GM18502 (cell line): ENCODE data around the gene AGMO.

ENCODE experiments used
- ATAC-seq: cut with Tn5 transposase; IDR thresholded peaks from one replicate; pipeline ENCODE4 v1.9.1; 2021; ENCODE audit warnings: mild to moderate bottlenecking; ENCODE audit not compliant: unreplicated experiment, poor library complexity

Gene AGMO

DNA sequence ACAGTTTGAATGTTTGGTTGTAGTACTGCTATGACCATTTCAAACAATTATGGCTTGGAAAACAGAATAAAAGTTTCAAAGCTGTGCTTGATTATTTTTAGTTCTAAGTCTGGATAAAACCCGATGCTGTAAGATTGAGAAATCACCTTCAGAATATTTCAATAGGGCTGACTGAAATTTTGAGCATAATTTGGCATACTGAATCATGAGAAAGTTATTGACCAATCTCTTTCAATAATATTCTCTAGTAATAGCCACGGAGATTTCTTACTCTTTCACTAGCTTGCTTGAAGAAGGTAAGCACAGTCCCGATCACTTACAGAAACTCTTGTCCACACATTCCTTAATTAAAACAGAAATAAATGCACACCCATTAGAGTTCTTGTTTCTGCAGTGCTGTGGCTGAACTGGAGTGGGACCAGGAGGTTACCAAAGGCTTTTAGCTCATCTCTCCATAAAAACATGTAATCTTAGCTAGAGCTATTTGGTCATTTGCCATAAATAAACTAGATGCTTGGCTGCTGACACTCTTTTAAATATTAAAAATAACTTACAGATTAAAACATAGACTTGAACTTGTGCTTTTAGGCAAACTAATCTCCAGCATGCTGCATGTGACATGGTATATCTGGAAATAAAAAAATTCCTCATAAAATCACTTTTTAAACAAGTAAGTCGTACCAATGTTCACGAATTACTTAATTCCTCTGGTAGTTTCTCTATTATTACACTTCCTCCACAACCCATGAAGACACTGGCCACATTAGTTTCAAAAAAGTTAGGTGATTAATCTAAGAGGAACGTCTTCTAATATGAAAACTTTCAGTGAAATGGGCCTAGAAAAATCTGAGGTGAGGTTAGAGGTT, 97.8 kb downstream of the AGMO start:
- ATAC-seq, result no peak

DNA sequence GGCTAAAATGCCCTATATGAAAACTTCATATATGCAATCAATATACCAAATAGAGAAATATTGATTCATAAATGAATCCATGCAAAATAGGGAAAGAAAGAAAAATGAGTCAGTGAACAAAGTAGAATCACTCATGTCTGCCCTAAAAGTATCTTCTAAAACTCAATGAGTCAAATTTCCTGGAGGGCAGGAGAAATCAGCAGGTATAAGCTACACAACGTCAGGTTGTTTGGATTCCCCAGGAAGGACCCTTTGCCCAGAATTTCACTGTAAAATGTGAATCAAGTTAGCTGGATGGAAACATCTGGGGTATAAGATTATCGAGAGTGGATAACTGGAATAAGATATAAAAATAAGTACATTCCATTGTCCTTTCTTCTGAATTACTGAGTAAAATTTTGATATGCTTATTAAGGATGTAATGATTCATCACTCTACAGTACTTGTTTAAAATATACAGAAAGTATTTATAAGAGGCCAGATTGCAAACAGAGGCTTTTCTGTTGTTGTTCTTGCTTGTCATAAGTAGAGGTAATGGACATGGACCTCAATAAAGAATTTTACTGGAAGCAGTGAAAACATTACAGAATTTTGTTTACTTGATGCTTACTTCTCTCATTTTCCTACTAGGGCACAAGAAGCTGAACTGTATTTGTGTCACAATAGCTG, 99.0 kb downstream of the AGMO start:
- no peak for ATAC-seq

DNA sequence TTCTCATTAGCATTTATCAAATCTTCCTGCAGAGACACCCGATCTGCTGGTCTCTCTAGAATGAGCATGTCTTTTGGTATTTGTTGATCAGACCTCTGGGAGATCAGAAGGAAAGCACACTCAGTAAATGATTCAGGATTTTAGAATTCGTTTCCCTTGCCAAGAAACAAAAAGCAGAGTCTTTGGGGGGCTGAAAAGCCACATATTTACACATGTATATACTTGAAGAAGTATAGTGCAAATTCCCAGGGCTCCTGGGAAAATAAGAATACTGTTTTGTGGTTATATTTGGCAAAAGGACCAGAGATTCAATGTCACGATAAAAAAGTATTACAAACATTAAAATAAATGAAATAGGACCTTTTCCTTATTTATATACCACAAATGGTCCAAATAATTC, 100.2 kb downstream of the AGMO start:
- no peak for ATAC-seq

DNA sequence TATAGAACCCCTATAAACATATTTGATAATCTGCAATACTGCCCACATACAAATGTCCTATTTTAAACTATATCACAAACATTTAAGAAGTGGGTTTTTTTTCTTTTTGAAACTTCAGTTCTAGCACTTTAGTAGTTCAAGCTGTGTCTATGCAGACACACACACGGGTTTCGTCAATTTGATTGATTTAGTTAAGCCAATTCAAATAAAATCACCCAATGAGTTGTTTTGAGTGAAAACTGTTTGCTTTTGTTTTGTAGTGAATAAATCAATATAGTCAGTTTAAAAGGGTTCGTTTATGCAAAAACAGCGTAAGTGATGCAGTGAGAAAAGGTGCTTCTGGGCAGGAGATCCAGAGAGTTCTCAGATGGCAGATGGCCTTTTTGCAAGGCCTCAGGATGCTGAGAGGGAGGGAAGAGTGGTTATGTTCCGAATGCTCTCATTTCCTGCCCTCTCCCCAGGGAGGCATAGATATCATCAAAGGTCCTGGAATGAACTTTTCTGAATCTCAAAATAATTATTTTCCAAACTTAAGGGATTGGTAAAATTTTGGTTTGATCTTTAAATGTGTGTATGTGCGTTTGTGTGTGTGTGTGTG, 102.7 kb downstream of the AGMO start:
- ATAC-seq, result no peak

DNA sequence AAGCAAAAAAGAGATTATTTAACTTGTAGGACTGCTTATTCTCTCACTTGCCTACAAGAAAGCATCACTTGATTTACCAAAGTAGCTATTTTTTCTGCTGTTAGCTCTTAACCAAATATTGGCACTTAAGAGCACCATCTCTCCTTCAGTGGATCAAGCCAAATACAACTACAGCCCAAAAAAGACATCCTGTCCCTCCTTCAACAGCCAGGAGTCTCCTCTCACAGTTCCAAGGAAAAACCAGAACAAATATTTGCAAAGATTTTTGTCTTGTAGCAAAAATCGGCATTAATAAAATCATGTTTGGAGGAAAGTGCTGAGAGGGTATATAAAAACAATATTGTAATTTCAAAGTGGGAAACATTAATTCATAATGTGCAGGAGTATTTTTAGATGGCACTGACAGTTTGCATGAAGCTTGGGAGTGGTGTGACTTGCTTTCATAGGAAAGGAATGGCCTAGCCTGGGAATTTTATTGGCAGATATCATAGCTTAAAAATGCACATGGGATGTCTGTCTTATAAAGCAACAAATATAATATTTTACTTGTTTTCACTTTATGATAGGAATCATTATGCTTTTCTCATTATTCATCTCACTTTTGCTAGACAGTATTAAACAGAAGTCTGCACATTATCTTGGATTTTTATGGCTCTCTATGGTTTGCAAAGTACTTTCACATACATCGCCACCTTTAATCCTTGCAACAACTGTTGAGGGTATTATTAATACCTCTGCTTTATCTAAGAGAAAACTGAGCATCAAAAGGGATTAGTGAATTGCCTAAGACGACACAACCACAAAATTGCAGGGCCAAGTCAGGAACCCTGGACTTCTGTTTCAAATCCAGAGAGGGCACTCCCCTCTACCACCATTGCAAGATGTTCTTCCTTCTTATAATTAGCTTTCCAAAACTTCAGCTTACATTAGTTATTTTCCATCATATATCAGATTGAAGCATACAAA, 103.5 kb downstream of the AGMO start:
- ATAC-seq, result no peak

DNA sequence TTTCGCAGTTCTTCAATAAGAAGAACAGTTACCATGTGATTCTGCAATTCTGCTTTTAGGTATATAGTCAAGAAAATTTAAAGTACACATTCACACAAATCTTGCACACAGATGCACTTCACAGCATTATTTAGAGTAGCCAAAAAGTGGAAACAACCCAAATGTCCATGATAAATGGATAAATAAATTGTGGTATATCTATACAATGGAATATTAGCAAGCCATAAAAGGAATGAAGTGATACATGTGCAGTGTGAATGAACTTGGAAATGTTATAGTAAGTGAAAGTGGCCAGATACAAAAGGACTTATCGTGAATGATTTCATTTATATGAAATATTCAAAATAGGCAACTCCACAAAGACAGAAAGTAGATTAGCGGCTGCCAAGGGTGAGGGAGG, 109.1 kb downstream of the AGMO start:
- no peak for ATAC-seq

DNA sequence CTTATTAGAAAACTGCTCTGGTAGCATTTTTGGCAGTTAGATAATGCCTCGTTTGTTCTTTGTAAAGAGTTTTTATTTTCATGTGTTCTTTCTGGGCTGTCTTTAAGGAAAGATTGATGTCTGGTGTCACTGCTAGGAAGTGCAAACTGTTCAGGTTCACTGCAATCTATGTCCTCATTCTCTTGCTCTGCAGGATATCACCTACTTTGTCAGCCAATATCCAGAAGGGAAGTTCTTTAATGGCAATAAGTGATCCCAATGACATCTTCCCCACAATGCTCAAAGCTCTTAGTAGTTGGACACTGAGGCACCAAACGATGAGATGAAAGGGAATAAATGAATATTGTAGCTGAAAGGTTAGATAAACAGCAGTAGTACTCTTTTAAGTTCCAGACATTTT, 115.1 kb downstream of the AGMO start:
- no peak for ATAC-seq

DNA sequence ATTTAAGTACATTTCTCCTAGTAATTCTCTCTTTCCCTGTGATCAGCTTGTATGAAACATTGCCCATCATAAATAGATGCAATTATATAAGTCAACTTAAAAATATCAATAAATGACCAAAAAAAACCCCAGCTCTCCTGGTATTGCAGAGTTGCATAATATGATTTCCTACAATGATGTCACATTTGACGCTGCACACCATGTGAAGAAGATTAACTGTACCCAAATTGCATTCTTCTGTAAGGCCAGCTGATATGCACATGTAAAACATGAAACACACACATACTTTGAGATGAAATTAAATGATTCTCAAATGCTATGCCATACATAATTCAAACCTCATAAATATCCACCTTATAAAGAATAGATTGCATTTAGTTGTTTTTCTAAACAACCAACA, 115.5 kb downstream of the AGMO start:
- ATAC-seq, result no peak

DNA sequence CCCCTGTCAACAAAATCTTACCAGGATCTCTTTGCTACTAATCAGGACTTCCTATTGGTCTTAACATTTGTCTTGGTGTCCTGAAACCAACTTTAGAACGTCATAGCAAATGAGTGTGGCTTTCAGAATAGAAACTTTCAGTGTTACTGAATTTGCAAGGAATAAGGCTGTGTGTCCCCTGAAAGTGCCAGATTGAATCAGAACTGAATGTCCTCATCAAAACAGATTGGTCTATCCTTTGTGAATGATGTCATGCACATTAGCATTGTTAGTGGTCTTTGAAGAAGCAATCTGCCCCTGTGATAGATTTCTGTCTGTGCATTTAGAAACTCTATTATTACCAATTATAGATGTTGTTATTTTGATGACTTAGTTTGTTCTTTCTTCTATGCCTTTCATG, 119.9 kb downstream of the AGMO start:
- no peak for ATAC-seq

DNA sequence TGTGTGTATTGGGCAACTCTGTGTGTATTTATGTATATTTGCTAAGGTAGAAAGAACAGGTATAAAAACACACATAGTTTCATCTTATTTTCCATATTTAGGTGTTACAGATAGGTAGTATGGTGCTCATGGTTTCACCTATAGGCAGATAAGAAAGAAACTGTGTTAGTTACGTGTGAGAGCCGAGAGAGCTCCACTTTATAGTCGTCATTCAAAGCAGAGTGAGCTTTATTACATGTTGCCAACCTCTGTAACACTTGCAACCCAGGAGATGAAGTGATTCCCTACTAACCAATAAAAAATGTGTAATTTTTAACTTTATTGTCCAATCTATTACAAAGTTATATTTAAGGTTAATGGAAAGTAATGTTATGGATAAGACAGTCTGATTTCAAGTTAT, 121.3 kb downstream of the AGMO start:
- no peak for ATAC-seq

DNA sequence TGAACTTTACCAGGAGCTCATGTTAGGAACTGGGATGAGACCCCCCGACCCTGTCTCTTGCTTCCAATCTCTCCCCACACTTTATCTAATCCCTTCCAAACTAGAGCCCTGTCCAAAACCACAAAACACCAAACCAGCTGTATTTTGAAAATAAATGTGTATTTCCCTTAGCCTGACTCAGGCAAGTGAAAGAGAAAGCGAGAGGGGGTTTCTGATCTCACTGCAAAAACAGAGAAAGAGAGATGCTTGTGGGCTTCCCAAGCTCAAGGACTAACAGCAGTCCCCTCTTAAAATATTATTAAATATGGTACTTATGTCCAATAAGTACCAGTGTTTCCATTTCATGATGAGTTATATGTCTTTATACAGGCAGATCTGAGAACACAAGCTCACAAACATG, 122.0 kb downstream of the AGMO start:
- ATAC-seq, result no peak

DNA sequence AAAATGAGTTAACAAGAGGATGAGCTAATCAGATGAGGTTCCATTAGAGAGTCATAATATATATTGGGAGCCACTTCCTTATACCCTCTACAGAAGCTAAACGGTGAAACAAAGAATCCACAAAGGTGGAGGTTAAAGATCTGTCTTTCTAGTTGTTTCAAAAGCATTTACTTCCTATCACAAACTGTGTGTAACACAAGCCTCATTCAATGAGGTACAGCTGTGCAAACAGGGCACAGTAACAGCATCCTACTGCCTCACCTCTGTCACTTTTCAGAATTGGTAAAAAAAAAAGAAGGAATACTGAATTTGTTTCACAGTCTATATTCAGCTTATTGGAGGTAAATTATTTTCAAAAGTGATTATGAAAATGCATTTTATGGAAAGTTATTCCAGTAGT, 128.7 kb downstream of the AGMO start:
- no peak for ATAC-seq

DNA sequence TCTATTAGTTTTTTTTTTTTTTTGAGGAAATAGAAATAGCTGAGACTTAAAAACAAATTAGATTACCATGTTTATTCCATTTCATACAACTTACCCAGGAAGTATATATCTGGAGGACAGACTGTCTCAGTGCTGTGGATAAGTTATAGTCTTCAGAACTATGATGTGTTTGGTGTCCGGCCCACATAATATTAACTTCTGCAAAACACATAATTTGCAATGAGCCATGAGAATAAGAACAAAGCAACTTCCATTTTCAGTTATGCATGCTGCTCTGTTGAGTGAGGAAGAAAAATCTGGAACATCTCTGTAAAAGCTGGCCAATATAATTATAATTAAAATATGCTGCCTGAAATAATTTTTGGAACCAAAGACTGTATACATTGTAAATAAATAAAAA, 130.9 kb downstream of the AGMO start:
- ATAC-seq, result no peak

DNA sequence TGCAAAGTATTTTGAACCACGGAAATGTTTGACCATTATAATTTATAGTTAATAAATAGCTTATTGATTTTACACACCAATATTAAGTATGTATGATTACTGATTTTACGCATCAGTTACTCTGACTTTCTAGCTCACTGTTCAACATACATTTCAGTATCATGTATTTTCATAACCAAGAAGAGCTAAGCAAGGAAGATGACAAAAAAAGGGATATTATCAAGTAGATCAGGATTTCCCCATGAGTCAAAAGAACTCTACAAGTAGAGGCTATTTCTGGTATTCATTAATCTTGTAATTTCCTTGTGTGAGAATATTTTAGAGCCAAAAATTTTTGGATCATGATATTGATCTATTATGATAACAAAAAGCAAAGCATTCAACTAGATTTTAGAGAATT, 131.6 kb downstream of the AGMO start:
- ATAC-seq, result no peak

DNA sequence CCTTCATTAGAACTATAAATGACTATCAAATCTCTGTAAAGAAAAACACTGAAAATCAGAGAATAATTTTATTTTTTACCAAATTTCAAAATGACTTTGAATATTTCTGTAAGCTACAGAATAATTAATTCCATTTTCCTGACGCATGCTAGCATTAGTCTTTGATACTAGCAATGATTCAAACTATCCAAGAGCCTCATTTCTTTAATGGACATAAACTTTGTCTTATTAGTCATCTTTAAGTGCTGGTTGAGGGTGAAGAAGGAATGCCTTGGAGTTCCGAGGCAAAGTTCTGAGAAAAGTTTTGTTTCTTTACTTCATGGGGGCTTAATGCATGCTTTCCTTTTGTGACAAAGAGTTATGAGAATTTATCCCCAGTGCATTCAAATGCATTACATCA, 137.3 kb downstream of the AGMO start:
- no peak for ATAC-seq

DNA sequence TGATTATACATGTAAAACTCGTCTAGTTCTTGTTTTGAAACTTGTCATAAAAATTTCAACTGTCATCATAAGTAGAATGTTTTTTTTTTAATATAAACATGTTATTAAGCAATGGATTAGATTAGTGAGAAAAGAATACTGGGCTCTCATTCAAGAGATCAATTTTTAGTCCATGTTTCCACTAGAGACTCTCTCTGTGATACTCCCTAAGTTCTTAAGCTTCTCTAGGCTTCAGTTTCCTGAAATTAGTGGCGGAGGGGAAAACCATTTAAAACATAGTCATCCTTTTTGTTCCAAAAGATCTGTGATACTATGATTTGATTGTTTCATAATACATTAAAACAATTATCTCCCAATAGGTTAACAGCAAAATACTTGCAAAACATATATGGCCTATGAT, 142.2 kb downstream of the AGMO start:
- ATAC-seq, result no peak

DNA sequence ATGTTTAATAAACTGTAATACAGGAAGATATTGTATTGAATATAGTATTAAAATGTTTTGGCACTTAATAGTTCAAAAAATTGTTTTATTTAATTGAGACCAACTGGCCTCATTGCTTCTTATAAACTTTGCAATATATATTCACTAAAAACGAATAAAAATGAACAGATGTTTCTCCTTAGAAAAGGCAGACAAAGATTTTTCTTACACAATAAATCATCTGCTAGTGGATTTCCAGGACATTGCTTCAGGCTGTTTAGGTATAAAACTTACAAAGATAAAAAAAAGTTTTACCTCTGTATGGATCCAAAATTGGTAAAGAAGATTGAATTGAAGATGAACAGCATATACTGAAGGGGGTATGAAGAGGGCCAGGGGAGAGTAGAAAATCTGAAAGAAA, 143.6 kb downstream of the AGMO start:
- ATAC-seq, result no peak

DNA sequence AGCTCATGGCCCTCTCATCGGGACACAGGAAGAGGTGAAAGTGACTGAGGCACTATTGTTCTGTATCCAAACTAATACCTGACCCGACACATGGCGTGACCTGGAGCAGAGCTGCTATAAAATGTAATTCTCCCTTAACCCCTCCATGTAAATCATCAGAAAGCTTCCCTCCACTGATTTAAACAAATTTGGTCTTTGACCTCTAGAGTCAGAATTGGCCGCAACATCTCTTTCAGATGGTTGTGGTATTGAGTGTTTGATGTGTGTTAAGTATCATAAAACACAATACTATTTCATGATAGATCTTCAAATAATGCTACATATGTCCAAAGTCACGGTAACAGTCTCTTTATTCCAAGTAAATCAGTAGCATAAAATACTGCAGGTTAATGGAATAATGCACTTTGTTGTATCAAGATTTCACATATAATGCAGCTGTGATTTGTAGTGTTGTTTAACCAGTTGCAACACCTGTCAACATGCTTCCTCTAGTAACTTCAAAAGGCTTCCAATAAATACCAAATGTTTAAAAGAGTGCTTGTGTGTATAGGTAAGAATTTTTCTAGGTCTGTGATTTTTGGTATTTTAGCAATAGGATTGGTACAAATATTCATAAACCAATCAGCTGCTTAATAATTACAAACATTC, 144.3 kb downstream of the AGMO start:
- ATAC-seq, result no peak

DNA sequence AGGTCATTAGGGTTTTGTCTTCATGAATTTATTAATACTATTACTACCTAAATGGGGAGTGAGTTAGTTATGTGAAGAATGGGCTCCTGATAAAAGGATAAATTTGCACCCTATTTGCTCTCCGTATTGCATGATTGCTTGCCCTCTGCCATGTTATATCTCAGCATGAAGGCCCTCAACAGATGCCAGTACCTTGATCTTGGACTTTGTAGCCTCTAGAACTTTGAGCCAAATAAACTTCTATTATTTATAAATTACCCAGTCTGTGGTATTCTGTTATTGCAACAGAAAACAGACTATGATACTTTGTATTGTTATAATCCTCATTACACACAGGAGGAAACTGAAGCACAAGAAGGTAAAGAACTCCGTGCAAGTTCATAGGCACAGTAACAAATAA, 150.8 kb downstream of the AGMO start:
- ATAC-seq, result no peak

DNA sequence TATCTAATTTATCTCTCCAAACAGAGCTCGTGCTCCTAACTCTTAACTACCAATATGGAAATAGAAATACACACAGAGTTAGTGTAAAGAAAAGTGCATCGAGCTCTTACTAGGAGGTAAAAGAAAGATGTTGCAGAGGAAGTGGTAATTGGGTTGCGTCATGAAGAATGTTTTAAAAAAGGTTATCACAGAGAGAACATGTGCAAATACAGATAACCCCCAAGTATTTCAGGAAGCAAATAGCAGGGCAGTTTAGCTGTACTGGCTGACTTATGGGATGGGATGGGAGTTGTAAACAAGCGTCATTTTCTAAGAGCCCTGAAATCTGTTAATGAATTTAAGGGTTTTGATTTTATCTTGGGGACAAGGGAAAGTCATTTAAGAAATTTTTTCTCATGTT, 153.9 kb downstream of the AGMO start:
- ATAC-seq, result no peak
